ENCODE results near the gene CALN1.

The CALN1 gene

GRCh38 chr7:72435366-72435765, 23.2 kb upstream of the CALN1 start:
- no peak for TF ChIP-seq CTCF (IDR thresholded peaks at IDR 0.05; ENCODE audit: low read depth, low read length)
- DNase-seq (ENCODE audit: low read depth in 2 of 2): no peak
- H3K4me3 ChIP-seq (replicated peaks in 1 of 2; ENCODE audit: low read depth in 2 of 2, low read length in 2 of 2): no peak overlapping the region

- TF ChIP-seq CTCF (IDR thresholded peaks at IDR 0.05; ENCODE audit: low read depth, low read length): no peak
- no peak for DNase-seq (ENCODE audit: low read depth in 2 of 2)
These were observed 18.4 kb upstream of the CALN1 start for GRCh38 chr7:72430531-72430930.

GRCh38 chr7:72429316-72429715, 17.2 kb upstream of the CALN1 start:
- no peak for TF ChIP-seq CTCF (IDR thresholded peaks at IDR 0.05; ENCODE audit: low read depth, low read length)
- H3K4me3 ChIP-seq (replicated peaks in 1 of 2; ENCODE audit: low read depth in 2 of 2, low read length in 2 of 2): no peak overlapping the region
- DNase-seq (ENCODE audit: low read depth in 2 of 2): no peak

More at GRCh38 chr7:72430531-72430930, 18.4 kb upstream of the CALN1 start:
- H3K4me3 ChIP-seq (replicated peaks in 1 of 2; ENCODE audit: low read depth in 2 of 2, low read length in 2 of 2): no peak overlapping the region

GRCh38 chr7:72416846-72417245, 4.7 kb upstream of the CALN1 start:
- no peak overlapping the region for H3K4me3 ChIP-seq (replicated peaks in 1 of 2; ENCODE audit: low read depth in 2 of 2, low read length in 2 of 2)
- no peak for DNase-seq (ENCODE audit: low read depth in 2 of 2)
- TF ChIP-seq CTCF (IDR thresholded peaks at IDR 0.05; ENCODE audit: low read depth, low read length): no peak

GRCh38 chr7:72415586-72415985, 3.4 kb upstream of the CALN1 start:
- H3K4me3 ChIP-seq (replicated peaks in 1 of 2; ENCODE audit: low read depth in 2 of 2, low read length in 2 of 2): no peak overlapping the region
- no peak for TF ChIP-seq CTCF (IDR thresholded peaks at IDR 0.05; ENCODE audit: low read depth, low read length)
- no peak for DNase-seq (ENCODE audit: low read depth in 2 of 2)

GRCh38 chr7:72413886-72414285, 1.7 kb upstream of the CALN1 start:
- DNase-seq (ENCODE audit: low read depth in 2 of 2): no peak
- TF ChIP-seq CTCF (IDR thresholded peaks at IDR 0.05; ENCODE audit: low read depth, low read length): no peak
- no peak overlapping the region for H3K4me3 ChIP-seq (replicated peaks in 1 of 2; ENCODE audit: low read depth in 2 of 2, low read length in 2 of 2)

- H3K4me3 ChIP-seq (replicated peaks in 1 of 2; ENCODE audit: low read depth in 2 of 2, low read length in 2 of 2): no peak overlapping the region
- no peak for DNase-seq (ENCODE audit: low read depth in 2 of 2)
- no peak for TF ChIP-seq CTCF (IDR thresholded peaks at IDR 0.05; ENCODE audit: low read depth, low read length)
These were observed 1.2 kb upstream of the CALN1 start for GRCh38 chr7:72413290-72413689.
